Suprapubic skin (tissue), 4 donors: Measurements from ENCODE around the gene FAM131A. TPM values are rescaled to one million over a fixed set of nuclear protein-coding genes. Genes with fewer than 3 reads are reported as not detected.

ENCODE experiments used
- DNase-seq, 2 donors: peaks; one replicate each; pipeline ENCODE4 v3.0.0-alpha.2; 2019; ENCODE audit warnings: low spot score in 2 of 2
- H3K27ac ChIP-seq: fragments of 200-600 bp; sonication (generic); one replicate; pipeline ENCODE4 v1.5.1; 2019
- H3K27me3 ChIP-seq: fragments of 200-600 bp; sonication (generic); one replicate; pipeline ENCODE4 v1.5.1; 2019
- H3K36me3 ChIP-seq: fragments of 200-600 bp; sonication (generic); one replicate; pipeline ENCODE4 v1.5.1; 2019
- H3K4me1 ChIP-seq: fragments of 200-600 bp; sonication (generic); one replicate; pipeline ENCODE4 v1.5.1; 2019
- H3K4me3 ChIP-seq: fragments of 200-600 bp; sonication (generic); one replicate; pipeline ENCODE4 v1.5.1; 2019; ENCODE audit warnings: mild to moderate bottlenecking
- H3K9me3 ChIP-seq: fragments of 200-600 bp; sonication (generic); one replicate; pipeline ENCODE4 v1.5.1; 2019
- EP300 ChIP-seq: sonication (generic); formaldehyde crosslinking; IDR thresholded peaks from one replicate; pipeline ENCODE4 v1.6.1; 2017; ENCODE audit warnings: antibody characterized with exemption
- POLR2A ChIP-seq, 2 donors: fragments of 450-650 bp; IDR thresholded peaks; one replicate each; pipeline ENCODE4 v1.6.1; 2017; ENCODE audit warnings: antibody characterized with exemption in 2 of 2, mild to moderate bottlenecking in 2 of 2, moderate library complexity in 2 of 2
- POLR2AphosphoS5 ChIP-seq, 3 donors: sonication (generic); formaldehyde crosslinking; IDR thresholded peaks; one replicate each; pipeline ENCODE4 v1.6.1; 2017; ENCODE audit warnings: antibody characterized with exemption in 3 of 3
- WGBS: methylation state at CpG from one replicate; pipeline ENCODE4 v1.1.5; 2018; 5-methylcytosine and 5-hydroxymethylcytosine counted together
- total RNA-seq, 4 donors: library from RNA; depleted of rRNA; stranded (reverse); fragments of >200 nt; gene quantifications; one replicate each; pipeline ENCODE4 v1.1.0, GENCODE V29; 2016
- TF ChIP-seq, protein P1 (sequence below), 2 donors: fragments of 200-600 bp in 1 of 2; fragments of 450-650 bp in 1 of 2; sonication (generic) in 1 of 2; IDR thresholded peaks; one replicate each; pipeline ENCODE4 v1.5.1; 2016 to 2019; ENCODE audit warnings: antibody characterized with exemption in 2 of 2, mild to moderate bottlenecking in 1 of 2, moderate library complexity in 1 of 2

Gene FAM131A
- total RNA-seq, 4 donors from 2014 or later, result 54.4 to 77.9 (median 65.3) TPM

DNA sequence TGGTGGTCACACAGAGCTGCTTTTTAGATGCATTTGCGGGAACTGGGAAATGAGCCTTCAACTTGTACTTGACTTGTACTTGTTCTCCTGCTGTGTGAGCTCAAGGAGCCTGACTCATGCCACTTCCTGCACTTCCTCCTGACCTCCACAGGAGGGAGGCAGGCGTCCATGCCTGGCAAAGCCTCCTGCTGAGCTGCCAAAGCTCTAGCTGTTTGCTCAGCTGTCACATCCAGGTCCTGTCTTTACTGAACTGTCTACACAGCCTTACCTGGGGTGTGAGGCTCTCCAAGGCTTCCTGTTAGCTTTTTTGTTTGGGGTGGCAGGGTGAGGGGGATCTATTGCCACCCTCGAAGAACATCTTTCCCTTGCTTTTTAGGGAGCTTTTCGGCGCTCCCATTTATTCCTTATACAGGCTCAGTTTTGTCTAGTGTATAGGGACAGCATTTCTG lies 34.2 kb downstream of the FAM131A start:
- DNase-seq, result peak; percentile 81 to 85
- WGBS, result 59% methylated on average over 5 of the region's 5 CpGs
- peaks cover 12% of the 10 kb centered on the region for H3K36me3 ChIP-seq
- no peaks in the 10 kb centered on the region for H3K9me3 ChIP-seq
- peaks cover 32% of the 10 kb centered on the region for H3K4me1 ChIP-seq
- H3K27ac ChIP-seq, result no peak overlapping the region
- TF ChIP-seq POLR2A (IDR thresholded peaks at IDR 0.05), result no peak
- TF ChIP-seq, protein P1, sequence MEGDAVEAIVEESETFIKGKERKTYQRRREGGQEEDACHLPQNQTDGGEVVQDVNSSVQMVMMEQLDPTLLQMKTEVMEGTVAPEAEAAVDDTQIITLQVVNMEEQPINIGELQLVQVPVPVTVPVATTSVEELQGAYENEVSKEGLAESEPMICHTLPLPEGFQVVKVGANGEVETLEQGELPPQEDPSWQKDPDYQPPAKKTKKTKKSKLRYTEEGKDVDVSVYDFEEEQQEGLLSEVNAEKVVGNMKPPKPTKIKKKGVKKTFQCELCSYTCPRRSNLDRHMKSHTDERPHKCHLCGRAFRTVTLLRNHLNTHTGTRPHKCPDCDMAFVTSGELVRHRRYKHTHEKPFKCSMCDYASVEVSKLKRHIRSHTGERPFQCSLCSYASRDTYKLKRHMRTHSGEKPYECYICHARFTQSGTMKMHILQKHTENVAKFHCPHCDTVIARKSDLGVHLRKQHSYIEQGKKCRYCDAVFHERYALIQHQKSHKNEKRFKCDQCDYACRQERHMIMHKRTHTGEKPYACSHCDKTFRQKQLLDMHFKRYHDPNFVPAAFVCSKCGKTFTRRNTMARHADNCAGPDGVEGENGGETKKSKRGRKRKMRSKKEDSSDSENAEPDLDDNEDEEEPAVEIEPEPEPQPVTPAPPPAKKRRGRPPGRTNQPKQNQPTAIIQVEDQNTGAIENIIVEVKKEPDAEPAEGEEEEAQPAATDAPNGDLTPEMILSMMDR (IDR thresholded peaks at IDR 0.05), result peak; percentile 78 to 96
- TF ChIP-seq POLR2AphosphoS5 (IDR thresholded peaks at IDR 0.05), result no peak
- no peak overlapping the region for H3K4me3 ChIP-seq
- H3K27me3 ChIP-seq, result no peaks in the 10 kb centered on the region

DNA sequence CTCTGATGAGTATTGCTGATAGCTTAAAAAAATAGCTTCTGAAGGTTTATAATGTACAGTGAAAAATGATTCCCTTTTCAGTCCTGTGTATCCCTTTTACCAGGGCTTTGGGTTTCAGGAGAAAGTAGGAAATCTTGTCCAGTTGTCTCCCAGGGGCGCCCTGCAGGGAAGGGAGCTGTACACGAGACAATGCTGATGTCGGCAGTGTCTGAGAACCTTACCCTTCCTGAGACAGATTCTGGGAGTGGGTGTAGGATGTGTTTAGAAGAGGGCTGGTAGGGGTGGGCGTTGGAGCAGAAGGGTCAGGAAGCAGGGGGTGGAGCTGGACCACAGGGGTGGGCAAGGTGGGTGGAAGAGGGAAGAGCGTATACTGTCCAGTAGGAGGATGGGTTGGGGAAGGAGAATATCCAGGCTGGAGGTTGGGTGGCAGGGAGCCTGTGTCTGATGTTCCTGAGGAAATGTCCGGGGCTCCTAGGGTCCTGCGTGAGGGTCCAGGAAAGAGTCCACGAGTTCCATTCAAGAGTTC lies 35.0 kb downstream of the FAM131A start:
- no peaks in the 10 kb centered on the region for H3K9me3 ChIP-seq
- H3K4me1 ChIP-seq, result peaks cover 32% of the 10 kb centered on the region
- peaks cover 12% of the 10 kb centered on the region for H3K36me3 ChIP-seq
- WGBS, result 65% methylated on average over 8 of the region's 8 CpGs
- H3K4me3 ChIP-seq, result no peak overlapping the region
- TF ChIP-seq POLR2A (IDR thresholded peaks at IDR 0.05) (no peak), POLR2AphosphoS5 (IDR thresholded peaks at IDR 0.05) (no peak), EP300 (no peak)
- TF ChIP-seq, protein P1 (IDR thresholded peaks at IDR 0.05), result no peak
- DNase-seq, result peak in 1 of 2 donors; percentile 53
- H3K27me3 ChIP-seq, result no peaks in the 10 kb centered on the region
- no peak overlapping the region for H3K27ac ChIP-seq

DNA sequence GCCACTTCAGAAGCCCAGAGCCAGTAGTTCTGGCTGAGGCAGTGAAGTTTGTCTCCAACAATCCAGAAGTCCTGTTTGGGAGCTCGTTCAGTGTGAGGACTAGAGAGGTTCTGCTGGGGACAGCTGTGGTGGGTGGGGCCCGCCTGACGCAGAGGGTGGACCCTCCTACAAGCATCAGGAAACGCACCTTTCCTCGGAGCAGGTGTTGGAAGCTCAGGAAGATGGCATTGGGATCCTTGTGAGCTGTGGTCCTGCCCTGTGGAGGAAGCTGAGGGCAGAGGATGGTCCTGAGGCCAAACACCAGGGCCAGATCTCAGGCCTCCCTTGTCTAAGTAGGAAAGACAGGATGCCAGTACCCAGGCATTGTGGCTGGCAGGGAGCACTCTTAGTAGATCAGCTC lies 35.5 kb downstream of the FAM131A start:
- 60% methylated on average over 2 of the region's 5 CpGs for WGBS

DNA sequence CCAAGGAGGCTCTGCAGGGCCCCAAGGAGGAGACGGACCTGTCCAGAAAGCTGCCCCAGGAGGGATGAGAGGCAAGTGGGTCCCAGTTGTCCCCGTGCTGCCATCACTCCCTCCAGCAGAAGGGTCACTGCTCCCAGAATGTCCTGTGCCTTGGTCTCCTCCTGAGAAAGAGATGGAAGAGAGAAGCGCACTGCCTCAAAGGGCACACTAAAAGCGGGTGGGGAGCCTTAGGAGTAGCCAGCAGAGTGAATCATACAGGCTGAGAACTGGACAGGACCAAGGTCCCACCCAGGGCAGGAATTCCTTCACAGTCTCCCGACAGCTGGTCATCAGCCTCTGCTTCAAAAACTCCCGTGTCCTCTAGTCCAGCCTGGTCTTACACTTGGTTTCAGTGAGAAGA lies 36.0 kb downstream of the FAM131A start:
- 79% methylated on average over 5 of the region's 6 CpGs for WGBS
- no peaks in the 10 kb centered on the region for H3K27me3 ChIP-seq

More for the DNA sequence above, 35.5 kb downstream of the FAM131A start:
- H3K36me3 ChIP-seq, result peaks cover 9% of the 10 kb centered on the region
- TF ChIP-seq, protein P1 (IDR thresholded peaks at IDR 0.05), result no peak
- TF ChIP-seq POLR2A (IDR thresholded peaks at IDR 0.05), result no peak
- H3K27me3 ChIP-seq, result no peaks in the 10 kb centered on the region
- no peak overlapping the region for H3K4me3 ChIP-seq
- no peaks in the 10 kb centered on the region for H3K9me3 ChIP-seq
- peaks cover 32% of the 10 kb centered on the region for H3K4me1 ChIP-seq
- H3K27ac ChIP-seq, result no peak overlapping the region
- DNase-seq, result no peak

DNA sequence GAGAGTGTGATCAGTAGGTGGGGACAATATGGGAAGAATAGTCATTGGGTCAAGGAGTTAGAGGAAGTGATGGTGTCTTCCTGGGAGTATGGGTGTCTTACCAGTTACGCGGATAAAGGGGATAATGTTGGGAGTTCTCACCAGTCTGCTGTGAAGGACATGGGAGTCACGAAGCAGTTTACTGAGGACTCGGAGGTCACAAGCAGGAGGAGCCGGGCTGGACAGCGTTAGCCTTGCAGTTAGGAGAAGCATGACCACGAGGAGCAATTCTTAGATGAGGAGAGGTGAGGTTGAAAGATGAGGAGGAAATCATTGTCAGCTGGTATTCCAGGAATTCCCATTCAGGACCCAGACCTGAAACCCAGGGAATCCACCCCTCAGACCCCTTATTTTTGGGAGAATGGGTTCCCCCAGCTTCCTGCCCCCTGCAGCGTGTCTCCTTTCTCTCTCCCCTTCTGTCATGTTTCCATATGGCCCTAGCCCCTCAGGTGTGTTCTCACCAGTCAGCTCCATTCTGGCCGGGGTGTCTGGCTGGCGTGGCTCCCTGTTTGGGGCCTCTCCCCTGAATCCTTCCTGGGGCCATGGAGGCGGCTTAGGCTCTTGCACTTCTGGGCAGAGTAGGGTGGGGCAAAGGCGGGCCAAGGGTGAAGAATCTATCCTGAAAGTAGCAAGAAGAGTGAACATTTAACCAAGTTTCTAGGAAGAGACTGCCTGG lies 38.5 kb downstream of the FAM131A start:
- Histone ChIP-seq H3K9me3 (no peaks in the 10 kb centered on the region), H3K4me1 (peaks cover 40% of the 10 kb centered on the region), H3K27me3 (peaks cover 22% of the 10 kb centered on the region), H3K27ac (no peak overlapping the region), H3K36me3 (no peaks in the 10 kb centered on the region), H3K4me3 (no peak overlapping the region)
- no peak for DNase-seq
- 90% methylated on average over 12 of the region's 12 CpGs for WGBS
- TF ChIP-seq, protein P1 (IDR thresholded peaks at IDR 0.05), result no peak
- no peak for TF ChIP-seq EP300
- TF ChIP-seq POLR2A (IDR thresholded peaks at IDR 0.05), result no peak
- TF ChIP-seq POLR2AphosphoS5 (IDR thresholded peaks at IDR 0.05), result no peak

More for the DNA sequence above, 36.0 kb downstream of the FAM131A start:
- Histone ChIP-seq H3K36me3 (peaks cover 5% of the 10 kb centered on the region), H3K4me1 (peaks cover 32% of the 10 kb centered on the region), H3K4me3 (no peak overlapping the region), H3K9me3 (no peaks in the 10 kb centered on the region), H3K27ac (no peak overlapping the region)
- TF ChIP-seq, protein P1 (IDR thresholded peaks at IDR 0.05), result no peak
- TF ChIP-seq EP300, result no peak
- TF ChIP-seq POLR2A (IDR thresholded peaks at IDR 0.05), result no peak
- no peak for TF ChIP-seq POLR2AphosphoS5 (IDR thresholded peaks at IDR 0.05)
- DNase-seq, result peak; percentile 65 to 68
